Parathyroid adenoma (tissue), 2 donors: ENCODE measurements around the gene SNRPD3.

Experiments used
- H2AFZ ChIP-seq: fragments of 300-600 bp; sonication (generic); one replicate; pipeline ENCODE4 v1.7.0; 2017; ENCODE audit warnings: antibody characterized with exemption, mild to moderate bottlenecking
- H3K27ac ChIP-seq: fragments of 300-600 bp; sonication (generic); one replicate; pipeline ENCODE4 v1.7.0; 2017
- H3K27me3 ChIP-seq: fragments of 300-600 bp; sonication (generic); one replicate; pipeline ENCODE4 v1.7.0; 2017; ENCODE audit warnings: low read length; ENCODE audit not compliant: control insufficient read depth, insufficient read depth
- H3K36me3 ChIP-seq: fragments of 300-600 bp; sonication (generic); one replicate; pipeline ENCODE4 v1.7.0; 2017; ENCODE audit warnings: low read length; ENCODE audit not compliant: control insufficient read depth, insufficient read depth
- H3K4me1 ChIP-seq: fragments of 300-600 bp; sonication (generic); one replicate; pipeline ENCODE4 v1.7.0; 2017; ENCODE audit warnings: control low read depth
- H3K4me2 ChIP-seq: fragments of 300-600 bp; sonication (generic); one replicate; pipeline ENCODE4 v1.7.0; 2017; ENCODE audit warnings: low read length
- H3K4me3 ChIP-seq: fragments of 300-600 bp; sonication (generic); one replicate; pipeline ENCODE4 v1.7.0; 2017; ENCODE audit warnings: low read depth, low read length
- H3K79me2 ChIP-seq: fragments of 300-600 bp; sonication (generic); one replicate; pipeline ENCODE4 v1.7.0; 2017; ENCODE audit warnings: control low read depth
- H3K9ac ChIP-seq: fragments of 300-600 bp; sonication (generic); one replicate; pipeline ENCODE4 v1.7.0; 2017; ENCODE audit warnings: mild to moderate bottlenecking
- H3K9me3 ChIP-seq: fragments of 300-600 bp; sonication (generic); one replicate; pipeline ENCODE4 v1.7.0; 2017; ENCODE audit warnings: low read length; ENCODE audit not compliant: control insufficient read depth
- TF ChIP-seq, protein P1 (sequence below): fragments of 300-600 bp; sonication (generic); IDR thresholded peaks from one replicate; pipeline ENCODE4 v1.7.0; 2017; ENCODE audit warnings: antibody characterized with exemption, mild to moderate bottlenecking
- donor health status: primary hyperparathyroidism.

SNRPD3 gene

DNA sequence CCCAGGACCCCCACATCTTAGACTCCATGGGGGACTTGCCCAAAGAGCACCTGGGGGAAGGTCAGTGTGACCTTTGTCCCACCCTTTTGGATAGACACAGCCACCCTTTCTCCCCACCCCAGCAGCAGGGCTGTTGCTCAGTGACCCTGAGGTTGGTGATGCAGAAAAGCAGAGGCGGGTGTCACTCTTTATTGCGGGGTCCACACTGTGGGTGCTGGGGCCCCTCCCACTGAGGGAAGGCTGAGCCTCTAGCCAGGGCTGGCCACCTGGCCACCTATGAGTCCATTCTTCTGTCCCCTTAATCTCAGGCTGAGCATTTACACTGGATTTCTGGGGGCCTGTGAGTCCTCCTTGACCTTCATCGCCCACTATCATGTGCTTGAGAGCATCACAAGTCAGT is 29.7 kb downstream of the SNRPD3 start:
- Histone ChIP-seq H3K36me3 (no peaks in the 10 kb centered on the region), H3K27me3 (no peaks in the 10 kb centered on the region), H3K9ac (no peak overlapping the region), H3K79me2 (no peaks in the 10 kb centered on the region), H3K4me3 (no peak overlapping the region), H3K9me3 (no peaks in the 10 kb centered on the region), H3K4me2 (no peak overlapping the region), H2AFZ (no peak overlapping the region), H3K4me1 (no peaks in the 10 kb centered on the region), H3K27ac (no peak overlapping the region)
- TF ChIP-seq, protein P1, sequence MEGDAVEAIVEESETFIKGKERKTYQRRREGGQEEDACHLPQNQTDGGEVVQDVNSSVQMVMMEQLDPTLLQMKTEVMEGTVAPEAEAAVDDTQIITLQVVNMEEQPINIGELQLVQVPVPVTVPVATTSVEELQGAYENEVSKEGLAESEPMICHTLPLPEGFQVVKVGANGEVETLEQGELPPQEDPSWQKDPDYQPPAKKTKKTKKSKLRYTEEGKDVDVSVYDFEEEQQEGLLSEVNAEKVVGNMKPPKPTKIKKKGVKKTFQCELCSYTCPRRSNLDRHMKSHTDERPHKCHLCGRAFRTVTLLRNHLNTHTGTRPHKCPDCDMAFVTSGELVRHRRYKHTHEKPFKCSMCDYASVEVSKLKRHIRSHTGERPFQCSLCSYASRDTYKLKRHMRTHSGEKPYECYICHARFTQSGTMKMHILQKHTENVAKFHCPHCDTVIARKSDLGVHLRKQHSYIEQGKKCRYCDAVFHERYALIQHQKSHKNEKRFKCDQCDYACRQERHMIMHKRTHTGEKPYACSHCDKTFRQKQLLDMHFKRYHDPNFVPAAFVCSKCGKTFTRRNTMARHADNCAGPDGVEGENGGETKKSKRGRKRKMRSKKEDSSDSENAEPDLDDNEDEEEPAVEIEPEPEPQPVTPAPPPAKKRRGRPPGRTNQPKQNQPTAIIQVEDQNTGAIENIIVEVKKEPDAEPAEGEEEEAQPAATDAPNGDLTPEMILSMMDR, result no peak

GRCh38 chr22:24585927-24586546 is 30.2 kb downstream of the SNRPD3 start:
- Histone ChIP-seq H2AFZ (no peak overlapping the region), H3K4me3 (no peak overlapping the region), H3K9me3 (no peaks in the 10 kb centered on the region), H3K4me1 (no peaks in the 10 kb centered on the region), H3K27ac (no peak overlapping the region), H3K36me3 (no peaks in the 10 kb centered on the region), H3K9ac (no peak overlapping the region), H3K27me3 (no peaks in the 10 kb centered on the region), H3K4me2 (no peak overlapping the region), H3K79me2 (no peaks in the 10 kb centered on the region)
- TF ChIP-seq, protein P1, result no peak

DNA sequence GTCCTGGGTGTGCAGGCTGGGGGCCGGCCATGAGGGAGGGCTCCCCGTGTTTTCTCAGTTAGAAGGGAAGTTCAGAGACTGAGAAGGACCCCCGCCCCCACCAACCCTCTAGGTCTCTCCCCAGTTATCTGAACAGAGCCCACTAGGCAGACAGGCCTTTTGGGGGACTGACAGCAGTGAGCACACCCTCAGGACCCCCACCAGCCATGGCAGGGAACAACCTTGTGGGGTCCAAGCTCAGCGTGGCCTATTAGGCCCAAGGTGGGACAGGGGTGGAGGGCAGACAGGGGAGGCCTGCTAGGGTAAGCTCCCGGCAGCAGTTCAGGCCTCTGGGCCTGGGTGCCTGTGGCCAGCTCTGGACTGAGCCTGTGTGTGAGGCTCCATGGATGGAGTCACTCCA is 31.5 kb downstream of the SNRPD3 start:
- Histone ChIP-seq H2AFZ (no peak overlapping the region), H3K4me2 (no peak overlapping the region), H3K4me3 (no peak overlapping the region), H3K79me2 (no peaks in the 10 kb centered on the region), H3K4me1 (no peaks in the 10 kb centered on the region), H3K9me3 (no peaks in the 10 kb centered on the region), H3K36me3 (no peaks in the 10 kb centered on the region), H3K27ac (no peak overlapping the region), H3K9ac (no peak overlapping the region), H3K27me3 (no peaks in the 10 kb centered on the region)
- TF ChIP-seq, protein P1, result no peak

DNA sequence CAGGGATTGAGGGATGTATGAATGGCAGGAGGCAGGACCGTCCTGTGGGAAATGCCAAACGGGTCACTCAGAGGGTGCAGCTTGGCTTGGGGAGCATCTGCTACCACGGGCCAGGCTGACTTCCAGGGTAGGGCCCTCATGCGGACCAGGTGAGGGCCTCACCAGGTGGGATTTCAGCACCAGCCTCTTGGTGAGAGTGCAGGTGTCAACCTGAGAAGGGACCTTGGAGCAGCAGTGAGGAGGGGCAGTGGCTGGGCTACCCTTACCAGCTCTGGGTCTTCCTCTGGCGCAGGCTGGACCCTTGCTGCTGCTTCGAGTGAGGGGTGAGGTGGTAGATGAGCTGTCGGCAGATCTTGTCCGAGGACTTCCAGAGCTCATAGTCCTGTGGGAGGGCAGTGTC is 32.1 kb downstream of the SNRPD3 start:
- no peak overlapping the region for H3K9ac ChIP-seq

GRCh38 chr22:24588381-24588756 is 32.6 kb downstream of the SNRPD3 start:
- H3K4me1 ChIP-seq, result no peaks in the 10 kb centered on the region
- no peaks in the 10 kb centered on the region for H3K36me3 ChIP-seq
- H2AFZ ChIP-seq, result no peak overlapping the region

More for the DNA sequence above, 32.1 kb downstream of the SNRPD3 start:
- H2AFZ ChIP-seq, result no peak overlapping the region
- no peak overlapping the region for H3K27ac ChIP-seq
- H3K27me3 ChIP-seq, result no peaks in the 10 kb centered on the region
- no peaks in the 10 kb centered on the region for H3K79me2 ChIP-seq
- no peak overlapping the region for H3K4me3 ChIP-seq
- TF ChIP-seq, protein P1, result no peak
- no peaks in the 10 kb centered on the region for H3K9me3 ChIP-seq
- no peak overlapping the region for H3K4me2 ChIP-seq
- no peaks in the 10 kb centered on the region for H3K36me3 ChIP-seq
- H3K4me1 ChIP-seq, result no peaks in the 10 kb centered on the region

More at GRCh38 chr22:24588381-24588756, 32.6 kb downstream of the SNRPD3 start:
- TF ChIP-seq, protein P1, result no peak
- no peak overlapping the region for H3K4me2 ChIP-seq
- no peak overlapping the region for H3K4me3 ChIP-seq
- no peaks in the 10 kb centered on the region for H3K27me3 ChIP-seq
- H3K9ac ChIP-seq, result no peak overlapping the region
- H3K79me2 ChIP-seq, result no peaks in the 10 kb centered on the region
- H3K9me3 ChIP-seq, result no peaks in the 10 kb centered on the region
- H3K27ac ChIP-seq, result no peak overlapping the region
